Naive B cell (primary cell): ENCODE measurements around the gene TAS1R1. TPM values are rescaled to one million over a fixed set of nuclear protein-coding genes. Genes with fewer than 3 reads are reported as not detected.

Experiments used
- ATAC-seq, 2 donors: fragments of 150-1000 bp; cut with Tn5 transposase; 2 replicates each; pipeline ENCODE4 v1.10.0; 2021; ENCODE audit warnings: low read depth in 2 of 2, mild to moderate bottlenecking in 2 of 2, moderate library complexity in 2 of 2
- DNase-seq: peaks from one replicate; pipeline ENCODE4 v3.0.0; 2022
- H3K27ac Mint-ChIP-seq, 6 donors: one replicate each; pipeline ENCODE4 v1.8.0; 2020 to 2022; ENCODE audit warnings: mild to moderate bottlenecking in 6 of 6, mixed read lengths in 6 of 6, moderate library complexity in 5 of 6, inconsistent platforms in 2 of 6
- H3K27me3 Mint-ChIP-seq, 3 donors: one replicate each; pipeline ENCODE4 v1.8.0; 2021 to 2022; ENCODE audit warnings: mixed read lengths in 3 of 3, mild to moderate bottlenecking in 1 of 3
- H3K36me3 Mint-ChIP-seq, 2 donors: one replicate each; pipeline ENCODE4 v1.8.0; 2020 to 2022; ENCODE audit warnings: mixed read lengths in 2 of 2, inconsistent platforms in 1 of 2, mild to moderate bottlenecking in 1 of 2
- H3K4me1 Mint-ChIP-seq, 3 donors: one replicate each; pipeline ENCODE4 v1.8.0; 2020 to 2022; ENCODE audit warnings: mixed read lengths in 3 of 3, inconsistent platforms in 1 of 3, mild to moderate bottlenecking in 1 of 3, moderate library complexity in 1 of 3
- H3K4me3 Mint-ChIP-seq, 8 donors: one replicate each; pipeline ENCODE4 v1.8.0; 2020 to 2022; ENCODE audit warnings: mild to moderate bottlenecking in 8 of 8, mixed read lengths in 8 of 8, moderate library complexity in 8 of 8, inconsistent platforms in 2 of 8
- H3K9me3 Mint-ChIP-seq, 7 donors: one replicate each; pipeline ENCODE4 v1.8.0; 2020 to 2022; ENCODE audit warnings: mixed read lengths in 7 of 7, mild to moderate bottlenecking in 5 of 7, inconsistent platforms in 2 of 7, moderate library complexity in 1 of 7
- polyA plus RNA-seq, 6 donors: library from polyadenylated mRNA; unstranded; fragments of 300-500 nt; fragmentation: Illumina TruSeq; gene quantifications; one replicate each; pipeline ENCODE4 v1.2.3, GENCODE V29; 2021; ENCODE audit warnings: low read depth in 6 of 6

TAS1R1 gene
- polyA plus RNA-seq, 6 donors from 2014 or later: 0.16 to 0.22 TPM; not detected in 4

- DNase-seq (peak; percentile 29), ATAC-seq (peak; percentile 8 to 14)
- H3K27ac Mint-ChIP-seq: peak overlapping the region in 5 of 6 donors; percentile 19 to 88 (median 83)
- H3K4me3 Mint-ChIP-seq: peak overlapping the region; percentile 87 to 99 (median 94)
- H3K36me3 Mint-ChIP-seq: no peaks in the 10 kb centered on the region
- no peaks in the 10 kb centered on the region for H3K9me3 Mint-ChIP-seq
- peaks cover 21 to 41% (median 32%) of the 10 kb centered on the region in 3 donors for H3K4me1 Mint-ChIP-seq
- H3K27me3 Mint-ChIP-seq: no peaks in the 10 kb centered on the region
Measured at GRCh38 chr1:6601049-6601922, 46.2 kb downstream of the TAS1R1 start.

DNA sequence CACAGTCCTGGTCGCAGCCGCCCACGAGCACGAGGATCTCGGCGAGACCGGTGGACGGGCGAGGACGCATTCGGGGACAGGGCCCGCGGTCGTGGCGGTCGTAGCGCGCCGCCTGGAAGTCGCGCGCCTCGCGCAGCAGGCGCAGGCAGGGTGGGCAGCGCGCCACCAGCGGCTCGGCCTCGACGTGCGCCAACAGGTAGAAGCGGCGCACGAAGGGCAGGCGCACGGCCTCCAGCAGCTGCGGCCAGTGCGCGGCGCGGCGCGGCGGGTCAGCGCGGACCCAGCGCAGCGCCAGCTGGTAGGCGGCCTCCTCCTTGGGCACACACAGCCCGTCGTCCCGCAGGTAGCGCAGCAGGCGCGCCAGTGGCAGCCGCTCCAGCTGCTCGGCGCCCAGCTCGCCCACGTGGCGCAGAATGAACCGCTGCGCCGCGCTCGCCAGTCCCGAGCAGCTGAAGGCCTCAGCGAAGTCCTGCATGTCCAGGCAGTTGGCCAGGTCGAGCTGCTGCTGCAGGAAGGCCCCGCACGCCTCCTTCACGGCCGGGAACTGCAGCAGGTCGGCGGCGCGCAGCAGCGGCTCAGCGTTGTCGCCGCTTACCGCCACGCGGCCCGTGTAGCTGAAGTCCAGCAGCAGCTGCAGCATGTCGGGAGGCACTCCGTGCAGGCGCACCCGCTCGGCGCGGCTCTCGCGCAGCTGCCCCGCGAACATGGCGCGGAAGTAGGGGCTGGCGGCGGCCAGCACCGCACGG lies 47.0 kb downstream of the TAS1R1 start:
- Mint-ChIP-seq H3K36me3 (no peaks in the 10 kb centered on the region), H3K4me3 (peak overlapping the region; percentile 87 to 99 (median 94)), H3K27ac (peak overlapping the region in 3 of 6 donors; percentile 85 to 91 (median 88)), H3K9me3 (no peaks in the 10 kb centered on the region), H3K27me3 (no peaks in the 10 kb centered on the region), H3K4me1 (peaks cover 19 to 37% (median 31%) of the 10 kb centered on the region in 3 donors)
- DNase-seq: peak; percentile 20
- peak; percentile 29 for ATAC-seq

DNA sequence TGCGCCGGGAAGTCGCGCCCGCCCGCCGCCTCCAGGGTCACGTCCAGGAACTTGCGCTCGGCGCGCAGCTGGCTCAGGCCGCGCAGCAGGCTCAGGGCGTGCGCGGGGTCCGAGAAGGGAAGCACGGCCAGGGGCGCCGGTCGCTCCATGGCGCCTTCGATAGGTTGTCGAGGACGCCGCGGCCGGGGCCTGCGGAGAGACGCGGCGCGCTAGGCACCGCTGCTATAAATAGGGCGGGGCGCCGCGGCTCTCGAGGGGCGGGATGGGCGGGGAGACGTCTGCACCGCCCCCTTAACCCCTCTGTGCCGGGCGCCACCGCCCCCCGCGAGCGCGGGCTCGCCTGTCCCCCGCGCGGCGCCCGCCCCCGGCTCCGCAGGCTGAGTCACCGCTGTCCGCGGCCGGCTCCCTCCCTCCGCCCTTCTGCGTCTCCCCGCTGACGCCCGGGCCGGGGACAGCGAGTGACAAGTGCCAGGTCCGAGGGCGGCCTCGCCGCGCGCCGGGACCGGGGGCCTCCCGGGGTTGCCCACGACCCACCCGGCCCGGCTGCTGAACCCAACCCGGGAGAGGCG lies 47.6 kb downstream of the TAS1R1 start, which contains the start of gene KLHL21:
Gene KLHL21, minus strand, starts transcription at position 201 of the 569 bp plus-strand sequence. Its CDS starts 52 bp downstream, at position 149.
- ATAC-seq (peak; percentile 65 to 69), DNase-seq (peak; percentile 80)
- Mint-ChIP-seq H3K4me3 (peak within 1 kb of the TSS; percentile 91 to 99 (median 94)), H3K36me3 (no peaks in the 10 kb centered on the region), H3K27me3 (no peaks in the 10 kb centered on the region), H3K27ac (peak within 1 kb of the TSS; percentile 91 to 98 (median 96)), H3K4me1 (peaks cover 19 to 37% (median 31%) of the 10 kb centered on the region in 3 donors), H3K9me3 (no peaks in the 10 kb centered on the region)

- Mint-ChIP-seq H3K36me3 (no peaks in the 10 kb centered on the region), H3K27ac (peak overlapping the region; percentile 91 to 98 (median 96)), H3K4me1 (peaks cover 19 to 37% (median 31%) of the 10 kb centered on the region in 3 donors), H3K27me3 (no peaks in the 10 kb centered on the region), H3K9me3 (no peaks in the 10 kb centered on the region), H3K4me3 (peak overlapping the region; percentile 91 to 99 (median 94))
- ATAC-seq: peak; percentile 65 to 68
- peak; percentile 79 for DNase-seq
Measured at GRCh38 chr1:6603238-6603914, 48.3 kb downstream of the TAS1R1 start.

GRCh38 chr1:6603915-6604558 lies 48.9 kb downstream of the TAS1R1 start:
- Mint-ChIP-seq H3K27ac (peak overlapping the region; percentile 91 to 98 (median 96)), H3K27me3 (no peaks in the 10 kb centered on the region), H3K4me3 (peak overlapping the region; percentile 91 to 99 (median 94)), H3K9me3 (no peaks in the 10 kb centered on the region), H3K4me1 (peaks cover 19 to 32% (median 25%) of the 10 kb centered on the region in 3 donors), H3K36me3 (no peaks in the 10 kb centered on the region)
- no peak for DNase-seq
- no peak for ATAC-seq

GRCh38 chr1:6612641-6613360 lies 57.7 kb downstream of the TAS1R1 start:
- DNase-seq (no peak), ATAC-seq (peak; percentile 34 to 42)
- Mint-ChIP-seq H3K9me3 (no peaks in the 10 kb centered on the region), H3K4me1 (peaks cover 14 to 20% (median 18%) of the 10 kb centered on the region in 3 donors), H3K36me3 (no peaks in the 10 kb centered on the region), H3K4me3 (peak overlapping the region; percentile 88 to 95 (median 92)), H3K27me3 (no peaks in the 10 kb centered on the region), H3K27ac (peak overlapping the region; percentile 34 to 87 (median 76))

DNA sequence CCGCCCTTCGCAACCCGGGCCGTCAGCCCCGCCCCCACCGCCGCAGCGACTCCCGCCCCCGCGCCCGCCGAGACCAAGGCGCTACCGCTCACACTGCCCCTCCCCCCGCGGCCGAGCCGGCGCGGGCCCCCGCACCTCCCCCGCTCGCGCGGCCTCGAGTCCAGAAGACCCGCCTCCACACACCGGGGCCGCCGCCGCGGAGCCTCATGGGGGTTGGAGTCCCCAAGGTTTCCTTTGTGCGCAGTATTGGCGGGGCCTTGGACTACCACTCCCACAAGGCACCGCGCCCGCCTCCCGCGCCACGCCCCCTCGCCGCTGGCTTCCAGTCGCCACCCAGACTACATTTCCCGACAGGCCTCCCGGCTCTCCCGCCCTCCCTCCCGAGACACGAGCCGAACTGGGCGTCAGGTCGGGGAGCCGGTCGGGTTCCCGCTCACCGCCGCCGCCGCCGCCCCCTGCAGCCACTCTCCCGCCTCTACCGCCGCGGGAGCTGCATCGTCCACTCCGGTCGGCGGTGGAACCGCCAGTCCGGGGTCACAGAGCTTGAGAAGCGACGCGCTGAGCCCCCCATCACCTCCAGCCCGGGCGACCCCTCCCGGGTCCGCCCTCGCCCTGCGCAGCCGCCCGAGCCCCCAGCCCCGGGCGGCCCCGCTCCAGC lies 58.4 kb downstream of the TAS1R1 start, which contains the start of gene PHF13:
Gene PHF13, plus strand, starts transcription at position 371 of the 658 bp plus-strand sequence. CDS start 336 bp downstream, outside the sequence.
- ATAC-seq: peak; percentile 92 to 94
- Mint-ChIP-seq H3K4me3 (peak within 1 kb of the TSS; percentile 88 to 95 (median 92)), H3K4me1 (peaks cover 14 to 20% (median 18%) of the 10 kb centered on the region in 3 donors), H3K27ac (peak within 1 kb of the TSS; percentile 34 to 87 (median 80)), H3K36me3 (no peaks in the 10 kb centered on the region), H3K9me3 (no peaks in the 10 kb centered on the region), H3K27me3 (no peaks in the 10 kb centered on the region)
- DNase-seq: peak; percentile 100

GRCh38 chr1:6614019-6614928 lies 59.2 kb downstream of the TAS1R1 start:
- DNase-seq (peak; percentile 49), ATAC-seq (no peak)
- Mint-ChIP-seq H3K27me3 (no peaks in the 10 kb centered on the region), H3K27ac (no peak overlapping the region), H3K4me1 (peaks cover 14 to 20% (median 18%) of the 10 kb centered on the region in 3 donors), H3K9me3 (no peaks in the 10 kb centered on the region), H3K4me3 (peak overlapping the region; percentile 85 to 93 (median 90)), H3K36me3 (no peaks in the 10 kb centered on the region)

DNA sequence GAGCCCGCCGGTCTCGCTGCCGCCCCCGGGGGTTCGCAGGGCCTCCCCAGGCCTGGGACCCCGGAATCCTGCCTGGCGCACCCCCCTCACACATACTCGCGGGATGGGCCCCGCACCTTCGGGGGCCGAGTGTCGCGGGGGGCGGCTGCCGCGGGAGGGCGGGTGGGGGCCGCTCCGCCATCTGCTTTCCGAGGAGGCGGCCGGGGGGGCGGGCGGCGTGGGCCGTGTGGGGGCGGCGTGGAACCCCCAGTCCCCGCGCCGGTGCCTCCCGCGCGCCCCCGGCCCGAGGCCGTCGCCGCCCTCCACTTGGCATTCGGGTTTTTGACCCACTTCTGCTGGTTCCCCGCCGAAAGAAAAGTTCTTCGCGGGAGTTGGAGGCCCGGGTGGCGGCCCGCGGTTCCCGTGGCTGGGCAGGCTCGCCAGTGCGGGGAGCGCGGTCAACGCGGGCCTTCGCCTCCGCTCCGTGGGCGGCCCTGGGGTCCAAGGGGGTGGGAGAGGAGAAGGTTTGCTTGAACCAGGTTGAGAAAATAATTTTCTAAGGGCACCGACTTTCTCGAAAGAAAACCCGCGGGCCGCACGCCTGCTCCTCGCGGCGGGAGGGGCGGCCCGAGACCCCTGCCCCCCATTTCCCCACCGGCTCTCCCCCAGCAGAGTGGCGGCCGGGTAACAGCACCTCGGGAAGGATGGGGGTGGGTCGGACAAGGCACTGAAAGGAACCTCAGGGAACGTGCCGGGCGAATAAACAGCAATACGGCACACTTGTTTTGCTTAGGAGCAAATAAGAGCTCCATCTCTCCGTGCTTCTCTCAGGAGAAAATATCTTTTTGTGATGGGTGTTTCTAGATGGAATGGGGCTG lies 60.0 kb downstream of the TAS1R1 start:
- DNase-seq: peak; percentile 15

DNA sequence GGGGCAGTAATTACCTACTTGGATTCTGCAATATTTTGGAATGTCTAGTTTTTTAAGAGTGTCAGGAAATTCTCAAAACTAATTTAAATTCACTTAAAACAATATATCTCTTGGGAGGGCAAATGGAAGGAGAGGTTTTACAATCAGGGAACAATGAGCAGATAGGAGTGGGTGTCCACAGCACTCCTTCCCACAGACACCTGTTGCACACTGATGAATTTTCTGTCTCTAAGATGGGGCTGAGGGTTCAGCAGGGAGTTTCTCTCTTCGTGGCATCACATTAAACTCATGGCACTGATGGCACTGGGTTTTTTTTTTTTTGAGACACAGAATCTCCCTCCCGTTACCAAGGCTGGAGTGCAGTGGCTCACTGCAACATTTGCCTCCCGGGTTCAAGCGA lies 63.9 kb downstream of the TAS1R1 start:
- Mint-ChIP-seq H3K4me3 (peak overlapping the region in 2 of 8 donors; percentile 30 to 72), H3K27ac (no peak overlapping the region), H3K9me3 (no peaks in the 10 kb centered on the region)

More for the DNA sequence above, 60.0 kb downstream of the TAS1R1 start:
- Mint-ChIP-seq H3K36me3 (peaks cover 0 to 3% of the 10 kb centered on the region in 2 donors), H3K4me3 (peak overlapping the region; percentile 51 to 93 (median 84)), H3K27ac (peak overlapping the region in 4 of 6 donors; percentile 49 to 90 (median 77)), H3K4me1 (peaks cover 14 to 20% (median 18%) of the 10 kb centered on the region in 3 donors), H3K9me3 (no peaks in the 10 kb centered on the region), H3K27me3 (no peaks in the 10 kb centered on the region)
- ATAC-seq: no peak

More for the DNA sequence above, 63.9 kb downstream of the TAS1R1 start:
- Mint-ChIP-seq H3K4me1 (peaks cover 11 to 13% (median 12%) of the 10 kb centered on the region in 3 donors), H3K27me3 (no peaks in the 10 kb centered on the region), H3K36me3 (peaks cover 0 to 6% of the 10 kb centered on the region in 2 donors)
- no peak for DNase-seq
- no peak for ATAC-seq
